HG02852 (cell line): ENCODE measurements around the gene CD160.
"Not testable (repeated sequence)": the region's sequence is repeated elsewhere in the genome, so short reads cannot be mapped to it uniquely, and the experiment has no call there.

ENCODE experiments used
- ATAC-seq: cut with Tn5 transposase; IDR thresholded peaks from one replicate; pipeline ENCODE4 v1.9.1; 2021; ENCODE audit warnings: mild to moderate bottlenecking, moderate library complexity; ENCODE audit not compliant: unreplicated experiment

CD160 gene

DNA sequence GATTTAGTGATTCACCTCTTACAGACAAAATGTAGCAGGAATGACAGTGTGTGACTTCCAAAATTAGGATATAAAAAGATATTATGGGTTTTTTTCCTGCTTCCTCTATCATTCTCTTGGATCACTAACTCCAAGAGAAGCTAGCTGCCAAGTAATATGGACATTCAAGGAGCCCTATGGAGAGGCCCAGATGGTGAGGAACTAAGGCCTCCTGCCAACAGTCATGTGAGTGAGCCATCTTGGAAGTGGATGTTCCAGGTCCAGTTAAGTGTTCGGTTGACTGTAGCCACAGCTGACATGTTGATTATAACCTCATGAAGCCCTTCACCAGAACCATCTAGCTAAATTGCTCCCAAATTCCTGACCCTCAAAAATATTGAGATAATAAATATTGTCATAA is 38.8 kb downstream of the CD160 start:
- no peak for ATAC-seq

DNA sequence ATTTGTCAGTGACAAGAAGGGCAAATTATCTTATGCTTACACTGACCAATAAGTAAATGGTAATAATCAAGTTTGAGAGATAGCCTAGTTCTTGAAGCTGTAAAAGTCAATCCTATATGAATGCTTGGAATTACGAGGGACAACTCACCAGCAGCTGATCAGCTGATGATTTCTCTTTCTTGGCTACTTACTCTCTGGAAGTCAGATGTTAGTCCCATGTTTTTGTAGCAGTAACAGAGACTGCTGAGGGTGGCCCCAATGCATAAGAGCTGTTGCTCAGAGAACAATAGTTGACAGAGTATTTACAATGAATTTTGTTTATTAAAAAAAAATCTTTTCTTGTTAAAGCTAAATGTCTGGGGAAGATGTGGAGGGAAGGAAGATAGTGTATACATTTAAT is 39.3 kb downstream of the CD160 start:
- no peak for ATAC-seq

DNA sequence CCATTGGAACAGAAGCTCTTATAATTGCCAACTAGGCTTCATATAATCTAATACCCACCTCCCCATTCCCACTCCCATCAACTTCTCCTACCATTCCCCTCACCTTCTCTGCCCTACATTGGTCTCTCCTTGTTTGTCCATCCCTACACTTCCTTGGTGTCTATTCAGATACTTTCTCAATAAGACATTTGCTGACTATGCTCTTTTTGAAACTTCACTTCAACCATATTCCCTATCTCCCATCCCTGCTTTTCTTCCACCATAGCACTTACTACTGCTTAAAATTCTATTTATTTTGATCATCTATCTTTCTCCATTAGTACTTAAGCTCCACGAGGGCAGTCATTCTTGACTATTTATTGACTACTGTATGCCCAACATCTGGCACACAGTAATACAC is 40.4 kb downstream of the CD160 start:
- no peak for ATAC-seq

DNA sequence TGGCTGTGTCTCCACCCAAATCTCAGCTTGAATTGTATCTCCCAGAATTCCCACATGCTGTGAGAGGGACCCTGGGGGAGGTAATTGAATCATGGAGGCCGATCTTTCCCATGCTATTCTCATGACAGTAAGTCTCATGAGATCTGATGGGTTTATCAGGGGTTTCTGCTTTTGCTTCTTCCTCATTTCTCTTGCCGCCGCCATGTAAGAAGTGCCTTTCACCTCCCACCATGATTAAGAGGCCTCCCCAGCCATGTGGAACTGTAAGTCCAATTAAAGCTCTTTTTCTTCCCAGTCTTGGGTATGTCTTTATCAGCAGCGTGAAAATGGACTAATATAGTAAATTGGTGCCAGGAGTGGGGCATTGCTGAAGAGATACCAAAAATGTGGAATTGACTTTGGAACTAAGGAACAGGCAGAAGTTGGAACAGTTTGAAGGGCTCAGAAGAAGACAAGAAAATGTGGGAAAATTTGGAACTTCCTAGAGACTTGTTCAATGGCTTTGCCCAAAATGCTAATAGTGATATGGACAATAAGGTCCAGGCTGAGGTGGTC is 41.2 kb downstream of the CD160 start:
- not testable (repeated sequence) for ATAC-seq

DNA sequence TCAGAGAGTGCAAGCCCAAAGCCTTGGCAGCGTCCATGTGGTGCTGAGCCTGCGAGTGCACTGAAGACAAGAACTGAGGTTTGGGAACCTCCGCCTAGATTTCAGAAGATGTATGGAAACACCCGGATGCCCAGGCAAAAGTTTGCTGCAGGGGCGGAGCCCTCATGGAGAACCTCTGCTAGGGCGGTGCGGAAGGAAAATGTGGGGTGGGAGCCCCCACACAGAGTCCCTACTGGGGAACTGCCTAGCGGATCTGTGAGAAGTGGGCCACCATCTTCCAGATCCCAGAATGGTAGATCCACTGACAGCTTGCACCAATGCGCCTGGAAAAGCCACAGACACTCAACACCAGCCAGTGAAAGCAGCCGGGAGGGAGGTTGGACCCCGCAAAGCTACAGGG is 42.2 kb downstream of the CD160 start:
- ATAC-seq, result not testable (repeated sequence)

DNA sequence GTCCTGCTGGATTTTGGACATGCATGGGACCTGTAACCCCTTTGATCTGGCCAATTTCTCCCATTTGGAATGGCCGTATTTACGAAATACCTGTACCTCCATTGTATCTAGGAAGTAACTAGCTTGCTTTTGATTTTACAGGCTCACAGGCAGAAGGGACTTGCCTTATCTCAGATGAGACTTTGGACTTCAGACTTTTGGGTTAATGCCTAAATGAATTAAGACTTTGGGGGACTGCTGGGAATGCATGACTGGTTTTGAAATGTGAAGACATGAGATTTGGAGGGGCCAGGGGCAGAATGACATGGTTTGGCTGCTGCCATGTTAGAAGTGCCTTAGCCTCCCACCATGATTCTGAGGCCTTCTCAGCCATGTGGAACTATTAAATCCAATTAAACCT is 42.7 kb downstream of the CD160 start:
- ATAC-seq, result not testable (repeated sequence)

DNA sequence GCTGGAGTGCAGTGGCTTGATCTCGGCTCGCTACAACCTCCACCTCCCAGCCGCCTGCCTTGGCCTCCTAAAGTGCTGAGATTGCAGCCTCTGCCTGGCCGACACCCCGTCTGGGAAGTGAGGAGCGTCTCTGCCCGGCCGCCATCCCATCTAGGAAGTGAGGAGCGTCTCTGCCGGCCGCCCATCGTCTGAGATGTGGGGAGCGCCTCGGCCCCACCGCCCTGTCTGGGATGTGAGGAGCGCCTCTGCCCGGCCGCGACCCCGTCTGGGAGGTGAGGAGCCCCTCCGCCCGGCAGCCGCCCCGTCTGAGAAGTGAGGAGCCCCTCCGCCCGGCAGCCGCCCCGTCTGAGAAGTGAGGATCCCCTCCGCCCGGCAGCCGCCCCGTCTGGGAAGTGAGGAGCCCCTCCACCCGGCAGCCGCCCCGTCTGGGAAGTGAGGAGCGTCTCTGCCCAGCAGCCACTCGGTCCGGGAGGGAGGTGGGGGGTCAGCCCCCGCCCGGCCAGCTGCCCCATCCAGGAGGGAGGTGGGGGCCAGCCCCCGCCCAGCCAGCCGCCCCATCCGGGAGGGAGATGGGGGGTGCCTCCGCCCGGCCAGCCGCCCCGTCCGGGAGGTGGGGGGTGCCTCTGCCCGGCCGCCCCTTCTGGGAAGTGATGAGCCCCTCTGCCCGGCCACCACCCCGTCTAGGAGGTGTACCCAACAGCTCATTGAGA is 45.1 kb downstream of the CD160 start:
- not testable (repeated sequence) for ATAC-seq

DNA sequence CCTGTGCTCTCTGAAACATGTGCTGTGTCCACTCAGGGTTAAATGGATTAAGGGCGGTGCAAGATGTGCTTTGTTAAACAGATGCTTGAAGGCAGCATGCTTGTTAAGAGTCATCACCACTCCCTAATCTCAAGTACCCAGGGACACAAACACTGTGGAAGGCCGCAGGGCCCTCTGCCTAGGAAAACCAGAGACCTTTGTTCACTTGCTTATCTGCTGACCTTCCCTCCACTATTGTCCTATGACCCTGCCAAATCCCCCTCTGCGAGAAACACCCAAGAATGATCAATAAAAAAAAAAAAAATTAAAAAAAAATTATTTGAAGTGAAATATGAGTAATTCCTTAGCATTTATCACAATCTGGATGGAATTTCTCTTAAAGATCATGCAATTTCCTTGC is 45.8 kb downstream of the CD160 start:
- ATAC-seq, result not testable (repeated sequence)

DNA sequence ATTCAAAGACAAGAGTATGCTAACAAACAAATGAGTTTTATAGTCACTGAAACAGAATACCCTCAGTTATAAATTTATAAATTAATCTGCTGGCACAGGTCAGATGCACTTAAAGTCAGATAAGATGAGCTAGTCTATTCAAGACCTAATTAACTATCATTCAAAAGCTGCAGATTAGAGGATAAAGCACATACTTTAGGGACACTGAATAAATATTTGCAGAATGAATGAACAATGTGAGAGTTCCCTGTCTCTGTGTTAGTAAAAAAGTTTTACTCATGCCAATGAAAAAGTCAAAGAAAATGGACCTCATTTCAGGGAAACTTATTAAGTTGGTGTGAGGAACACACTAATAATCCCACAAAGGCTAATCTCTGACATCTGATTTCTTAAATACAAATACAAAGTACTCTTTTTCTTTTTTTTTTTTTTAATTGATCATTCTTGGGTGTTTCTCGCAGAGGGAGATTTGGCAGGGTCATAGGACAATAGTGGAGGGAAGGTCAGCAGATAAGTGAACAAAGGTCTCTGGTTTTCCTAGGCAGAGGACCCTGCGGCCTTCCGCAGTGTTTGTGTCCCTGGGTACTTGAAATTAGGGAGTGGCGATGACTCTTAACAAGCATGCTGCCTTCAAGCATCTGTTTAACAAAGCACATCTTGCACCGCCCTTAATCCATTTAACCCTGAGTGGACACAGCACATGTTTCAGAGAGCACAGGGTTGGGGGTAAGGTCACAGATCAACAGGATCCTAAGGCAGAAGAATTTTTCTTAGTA is 46.5 kb downstream of the CD160 start:
- not testable (repeated sequence) for ATAC-seq

DNA sequence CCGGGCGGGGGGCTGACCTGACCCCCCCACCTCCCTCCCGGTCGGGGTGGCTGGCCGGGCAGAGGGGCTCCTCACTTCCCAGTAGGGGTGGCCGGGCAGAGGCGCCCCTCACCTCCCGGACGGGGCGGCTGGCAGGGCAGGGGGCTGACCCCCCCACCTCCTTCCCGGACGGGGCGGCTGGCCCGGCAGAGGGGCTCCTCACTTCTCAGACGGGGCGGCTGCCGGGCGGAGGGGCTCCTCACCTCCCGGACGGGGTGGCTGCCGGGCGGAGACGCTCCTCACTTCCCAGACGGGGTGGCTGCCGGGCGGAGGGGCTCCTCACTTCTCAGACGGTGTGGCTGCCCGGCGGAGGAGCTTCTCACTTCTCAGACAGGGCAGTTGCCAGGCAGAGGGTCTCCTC is 47.6 kb downstream of the CD160 start:
- ATAC-seq, result not testable (repeated sequence)

DNA sequence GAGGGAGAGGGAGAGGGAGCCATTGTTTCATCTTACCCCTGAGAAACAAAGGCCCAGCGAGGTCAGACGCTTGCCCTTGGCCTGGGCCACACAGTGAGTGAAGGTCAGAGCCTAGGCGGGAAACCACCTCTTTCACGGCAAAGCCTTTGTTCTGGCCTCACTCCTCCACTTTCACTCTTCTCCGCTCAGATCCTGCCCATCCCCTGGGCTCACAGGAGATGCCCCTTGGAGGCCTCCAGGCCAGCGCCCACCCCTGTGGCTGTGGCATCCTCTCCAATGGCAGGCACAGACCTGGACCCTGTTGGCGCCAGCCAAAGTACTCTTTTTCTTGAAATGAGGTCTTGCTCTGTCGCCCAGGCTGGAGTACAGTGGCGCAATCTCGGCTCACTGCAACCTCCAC is 48.7 kb downstream of the CD160 start:
- ATAC-seq, result not testable (repeated sequence)

DNA sequence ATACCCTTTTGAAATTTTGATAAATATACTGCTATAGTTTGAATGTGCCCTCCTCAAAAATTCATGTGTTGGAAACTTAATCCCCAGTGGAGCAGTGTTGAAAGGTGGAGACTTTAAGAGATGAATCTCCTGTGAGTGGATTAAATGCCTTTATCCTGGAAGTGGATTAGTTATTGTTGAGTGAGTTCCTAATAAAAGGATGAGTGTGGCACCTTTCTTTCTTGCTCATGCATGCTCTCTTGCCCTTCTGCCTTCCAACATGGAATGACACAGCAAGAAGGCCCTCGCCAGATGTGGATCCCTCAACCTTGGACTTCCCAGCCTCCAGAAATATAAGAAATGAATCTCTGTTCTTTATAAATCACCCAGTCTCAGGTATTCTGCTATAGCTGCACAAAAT is 51.8 kb downstream of the CD160 start:
- no peak for ATAC-seq

DNA sequence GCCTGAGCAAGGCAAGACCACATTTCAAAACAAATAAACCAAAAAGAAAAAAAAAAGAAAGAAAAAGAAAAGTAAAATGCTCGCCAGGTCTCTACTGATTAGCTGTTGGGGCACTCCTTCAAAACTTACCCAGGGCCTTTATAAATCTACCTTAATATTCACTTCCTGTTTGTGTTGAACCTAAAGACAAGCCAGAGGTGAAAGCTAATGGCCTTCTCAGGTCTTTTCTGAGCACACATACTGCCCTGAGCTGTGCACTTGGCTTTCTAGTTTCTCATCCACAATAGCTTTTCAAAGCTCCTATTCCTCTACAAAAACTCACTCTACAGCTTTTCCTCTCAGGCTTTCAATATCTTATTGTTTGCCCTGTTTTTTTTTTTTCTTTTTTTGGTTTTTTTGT is 54.1 kb downstream of the CD160 start:
- ATAC-seq, result no peak

DNA sequence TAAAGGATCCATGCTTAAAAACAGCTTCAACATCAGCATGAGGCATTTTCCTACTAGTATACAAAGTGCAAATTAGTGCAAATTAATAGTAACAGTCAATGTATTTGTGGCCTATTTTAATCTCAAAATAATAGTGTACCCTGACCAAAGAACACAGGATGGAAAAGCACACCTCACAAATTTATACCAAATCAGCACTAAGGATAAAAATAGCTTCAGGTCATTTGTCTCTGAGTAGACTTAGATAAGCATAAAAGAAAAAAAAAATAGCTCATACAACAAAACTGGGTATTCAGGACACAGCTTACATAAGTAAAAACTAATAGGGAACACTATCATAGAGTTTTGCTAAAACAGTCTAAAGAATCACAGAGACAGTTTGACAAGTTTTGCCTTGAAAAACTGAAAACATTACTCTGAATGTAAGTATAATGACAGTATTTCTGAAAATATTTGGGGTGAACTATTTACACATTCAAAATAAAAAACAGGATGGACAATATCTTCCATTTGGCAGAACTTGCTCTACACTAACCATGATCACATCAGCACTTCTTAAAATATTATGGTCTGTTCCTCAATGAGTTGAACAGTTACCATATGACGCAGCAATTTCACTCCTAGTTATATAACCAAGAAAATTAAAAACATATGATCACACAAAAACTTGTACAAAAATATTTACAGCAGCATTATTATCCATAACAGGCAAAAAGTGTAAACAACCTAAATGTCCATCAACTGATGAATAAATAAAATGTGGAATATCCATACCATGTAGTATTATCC is 58.3 kb downstream of the CD160 start:
- ATAC-seq, result no peak

DNA sequence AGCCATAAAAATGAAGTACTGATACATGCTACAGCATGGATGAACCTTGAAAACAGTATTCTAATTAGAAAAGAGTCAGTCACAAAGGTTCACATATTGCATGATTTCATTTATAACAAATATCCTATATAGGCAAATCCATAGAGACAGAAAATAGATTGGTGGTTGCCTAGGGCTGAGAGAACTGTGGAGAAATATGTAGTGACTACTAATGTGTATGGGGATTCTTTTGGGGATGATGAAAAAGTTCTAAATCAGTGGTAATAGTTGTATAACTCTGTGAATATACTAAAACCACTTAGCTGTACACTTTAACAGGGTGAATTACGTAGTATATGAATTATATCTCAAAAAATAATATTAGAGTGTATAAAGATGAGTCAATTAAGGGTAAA is 58.8 kb downstream of the CD160 start:
- ATAC-seq, result no peak

DNA sequence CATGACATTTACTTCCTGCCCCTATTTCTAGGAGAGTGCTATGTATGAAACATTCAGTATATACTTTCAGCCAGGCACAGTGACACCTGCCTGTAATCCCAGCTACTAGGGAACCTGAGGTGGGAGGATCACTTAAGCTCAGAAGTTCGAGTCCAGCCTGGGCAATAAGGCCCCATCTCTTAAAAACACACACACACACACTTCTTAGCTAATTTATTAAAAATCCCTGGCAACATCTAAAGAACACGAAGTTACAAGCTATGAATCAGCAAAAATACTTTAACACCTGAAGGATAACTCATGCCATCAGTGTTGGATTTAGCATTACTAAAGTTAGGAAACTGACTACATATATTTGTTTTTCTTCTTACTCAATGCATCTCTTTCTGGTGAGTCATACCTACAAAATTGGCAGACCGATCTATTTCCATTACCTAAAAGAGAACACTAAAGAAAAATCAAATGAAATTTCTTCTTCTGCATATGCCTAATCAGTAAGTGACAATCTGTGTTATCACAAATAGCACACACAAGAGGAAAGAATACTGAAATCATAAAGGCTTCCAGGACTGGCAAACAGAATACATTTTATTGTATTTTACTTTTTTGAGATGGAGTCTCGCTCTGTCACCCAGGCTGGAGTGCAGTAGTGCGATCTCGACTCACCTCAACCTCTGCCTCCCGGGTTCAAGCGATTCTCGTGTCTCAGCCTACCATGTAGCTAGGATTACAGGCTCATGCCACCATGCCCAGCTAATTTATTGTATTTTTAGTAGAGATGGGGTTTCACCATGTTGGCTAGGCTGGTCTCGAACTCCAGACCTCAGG is 63.2 kb downstream of the CD160 start:
- ATAC-seq, result no peak

DNA sequence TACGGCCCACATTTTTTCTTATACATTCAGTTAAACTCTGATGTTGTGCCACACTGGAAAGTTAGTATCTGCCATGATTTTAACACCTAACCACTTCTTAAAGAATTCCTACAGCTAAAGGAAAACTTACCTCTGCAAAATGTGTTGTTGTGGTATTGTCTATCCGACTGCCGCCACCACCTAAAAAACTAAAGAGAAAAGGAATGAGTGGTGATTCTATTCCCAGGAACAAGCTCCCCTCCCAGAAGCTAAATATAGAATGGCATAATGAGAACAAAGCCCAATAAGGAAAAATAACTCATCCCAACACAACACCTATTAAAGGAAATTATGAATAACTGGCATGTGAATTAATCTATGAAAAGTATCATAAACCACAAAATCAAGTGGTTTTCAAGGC is 65.1 kb downstream of the CD160 start:
- no peak for ATAC-seq

DNA sequence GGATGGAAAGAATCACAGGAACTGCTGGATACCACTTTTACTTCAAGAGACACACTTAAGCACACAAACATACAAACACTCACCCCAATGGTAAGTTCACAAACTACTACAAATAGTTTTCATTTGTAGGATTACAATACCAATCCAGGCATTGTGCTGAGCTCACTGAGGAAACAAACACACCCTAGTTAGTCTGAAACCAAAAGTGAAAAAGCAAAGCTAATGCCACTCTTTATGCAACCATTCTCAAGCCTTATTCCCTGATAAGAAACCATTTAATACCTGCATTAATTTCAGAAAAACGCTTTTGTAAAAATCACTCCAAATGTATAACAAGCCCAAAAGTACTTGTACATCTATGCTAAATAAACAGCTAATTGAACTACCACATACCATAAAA is 66.2 kb downstream of the CD160 start:
- no peak for ATAC-seq

DNA sequence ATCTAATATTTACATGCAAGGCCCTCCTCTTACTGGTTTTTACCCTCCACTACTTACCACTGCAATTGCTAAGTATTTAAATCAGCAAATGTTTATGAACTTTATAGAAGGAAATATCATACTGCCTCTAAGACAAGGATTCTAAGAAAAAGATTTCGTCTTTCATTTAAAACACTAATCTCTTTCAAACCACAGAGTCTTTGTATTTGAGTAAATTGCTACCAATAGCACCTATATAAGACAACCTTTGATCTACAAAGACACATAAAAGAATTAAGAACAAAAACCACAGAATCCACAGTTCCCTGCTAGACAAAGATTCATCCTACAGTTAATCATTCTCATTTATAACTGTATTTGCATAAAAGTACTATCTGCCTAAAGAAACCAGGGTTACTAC is 67.0 kb downstream of the CD160 start:
- ATAC-seq, result no peak

DNA sequence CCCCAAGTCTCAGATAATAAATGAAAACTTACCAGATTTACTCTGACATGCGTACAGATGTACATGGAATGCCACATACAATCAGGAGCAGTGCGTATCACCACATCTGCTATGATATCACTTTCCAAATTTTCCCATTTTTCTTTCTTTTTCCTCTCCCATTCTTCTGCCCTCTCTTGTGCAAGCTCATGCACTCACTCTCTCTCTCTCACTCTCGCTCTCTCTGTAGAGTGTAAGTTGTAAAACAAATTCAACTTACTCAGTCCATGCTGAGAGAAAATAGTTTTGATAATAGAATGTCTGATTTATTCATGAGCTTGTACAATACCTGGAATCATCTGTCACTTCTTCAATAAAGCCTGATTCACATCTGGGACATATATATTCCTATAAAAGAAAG is 69.3 kb downstream of the CD160 start:
- no peak for ATAC-seq
